Caco-2 (cell line): ENCODE measurements around the gene BMPR1B. TPM values are rescaled to one million over a fixed set of nuclear protein-coding genes. Genes with fewer than 3 reads are reported as not detected.

ENCODE experiments used
- BruUV-seq: library from RNA; stranded (reverse); fragments of 400-500 nt; replicated peaks from 2 replicates; lab custom pipeline; 2021; lab: Mats Ljungman, UMichigan
- CTCF ChIA-PET: fragments of 300-600 bp; sonication (Branson Sonifier 250); formaldehyde crosslinking; loops from one replicate; lab custom pipeline; 2022; ENCODE audit warnings: antibody characterized with exemption; lab: Charles Lee
- POLR2A ChIA-PET: fragments of 300-600 bp; sonication (Branson Sonifier 250); formaldehyde crosslinking; loops from one replicate; lab custom pipeline; 2022; ENCODE audit warnings: antibody characterized with exemption; lab: Charles Lee
- DNase-seq, 2 experiments: peaks; one replicate each; pipeline versions ENCODE4 v3.0.0 to v3.0.0-alpha.2; 2020 to 2022
- H3K27me3 ChIP-seq: replicated peaks from 2 replicates; pipeline ENCODE4 v1.6.0; 2011; ENCODE audit warnings: low read length; ENCODE audit not compliant: control insufficient read depth, insufficient read depth
- H3K36me3 ChIP-seq: 2 replicates; pipeline ENCODE4 v1.5.1; 2011; ENCODE audit warnings: low read length; ENCODE audit not compliant: control insufficient read depth, insufficient read depth
- H3K4me1 ChIP-seq: fragments of 250-450 bp; sonication (Bioruptor Pico); 2 replicates; pipeline ENCODE4 v1.5.1; 2020; ENCODE audit warnings: mild to moderate bottlenecking
- H3K4me3 ChIP-seq: 2 replicates; pipeline ENCODE4 v1.5.1; 2011; ENCODE audit warnings: low read depth, mild to moderate bottlenecking, control low read depth, low read length
- H3K9me3 ChIP-seq: fragments of 250-450 bp; sonication (Bioruptor Pico); 2 replicates; pipeline ENCODE4 v1.5.1; 2020; ENCODE audit warnings: mild to moderate bottlenecking, moderate library complexity
- H3K27ac Mint-ChIP-seq: one replicate; pipeline ENCODE4 v1.8.0; 2022; ENCODE audit warnings: mixed read lengths; ENCODE audit not compliant: unreplicated experiment
- H3K27me3 Mint-ChIP-seq: one replicate; pipeline ENCODE4 v1.8.0; 2022; ENCODE audit warnings: mixed read lengths; ENCODE audit not compliant: insufficient read depth, unreplicated experiment
- H3K36me3 Mint-ChIP-seq: one replicate; pipeline ENCODE4 v1.8.0; 2022; ENCODE audit warnings: mild to moderate bottlenecking, mixed read lengths; ENCODE audit not compliant: insufficient read depth, unreplicated experiment
- H3K4me1 Mint-ChIP-seq: one replicate; pipeline ENCODE4 v1.8.0; 2022; ENCODE audit warnings: low read depth, mixed read lengths; ENCODE audit not compliant: unreplicated experiment
- H3K4me3 Mint-ChIP-seq: one replicate; pipeline ENCODE4 v1.8.0; 2022; ENCODE audit warnings: mild to moderate bottlenecking, moderate library complexity, mixed read lengths; ENCODE audit not compliant: unreplicated experiment
- H3K9me3 Mint-ChIP-seq: one replicate; pipeline ENCODE4 v1.8.0; 2022; ENCODE audit warnings: mixed read lengths; ENCODE audit not compliant: unreplicated experiment
- intact Hi-C: fragments of 100-400 bp; cut with micrococcal nuclease; formaldehyde crosslinking; loops from one replicate; pipeline ENCODE4 v1.10.0; 2022; ENCODE audit not compliant: unreplicated experiment
- total RNA-seq: library from RNA; stranded (reverse); gene quantifications from 2 replicates; pipeline ENCODE4 v1.2.3, GENCODE V29; 2022
- TF ChIP-seq, protein P1 (sequence below), 2 experiments: fragments of 200-600 bp in 1 of 2; IDR thresholded peaks; 1 replicate in 1 of 2; 2 replicates in 1 of 2; pipeline versions ENCODE4 v1.5.1 to v1.8.0; 2011 to 2022; ENCODE audit warnings: antibody characterized with exemption in 1 of 2, control low read depth in 1 of 2, inconsistent platforms in 1 of 2, low read depth in 1 of 2, low read length in 1 of 2, mild to moderate bottlenecking in 1 of 2, moderate library complexity in 1 of 2; ENCODE audit not compliant: insufficient read depth in 1 of 2, severe bottlenecking in 1 of 2, unreplicated experiment in 1 of 2

The BMPR1B gene
- total RNA-seq, 1 experiment from 2014 or later, result 8.7 TPM

- POLR2A ChIA-PET, result interaction anchor here (0.6 kb wide), 1 partner anchor 151 kb away, joined by 5 read pairs; no protein-coding TSS in a partner anchor
- H3K4me3 ChIP-seq, result no peak overlapping the region
- intact Hi-C loops, result no loop called here
Measured at GRCh38 chr4:94934201-94934600, 176.4 kb downstream of the BMPR1B start.

GRCh38 chr4:94934864-94935263 is 177.1 kb downstream of the BMPR1B start:
- peaks cover 13% of the 10 kb centered on the region for H3K4me1 Mint-ChIP-seq
- BruUV-seq, result no TSS peak
- DNase-seq, result no peak
- H3K4me1 ChIP-seq, result peaks cover 12% of the 10 kb centered on the region; the same call in 1 of the 2 replicates
- no peaks in the 10 kb centered on the region for H3K36me3 Mint-ChIP-seq
- H3K36me3 ChIP-seq, result no peaks in the 10 kb centered on the region
- POLR2A ChIA-PET, result no interaction called here
- TF ChIP-seq, protein P1, sequence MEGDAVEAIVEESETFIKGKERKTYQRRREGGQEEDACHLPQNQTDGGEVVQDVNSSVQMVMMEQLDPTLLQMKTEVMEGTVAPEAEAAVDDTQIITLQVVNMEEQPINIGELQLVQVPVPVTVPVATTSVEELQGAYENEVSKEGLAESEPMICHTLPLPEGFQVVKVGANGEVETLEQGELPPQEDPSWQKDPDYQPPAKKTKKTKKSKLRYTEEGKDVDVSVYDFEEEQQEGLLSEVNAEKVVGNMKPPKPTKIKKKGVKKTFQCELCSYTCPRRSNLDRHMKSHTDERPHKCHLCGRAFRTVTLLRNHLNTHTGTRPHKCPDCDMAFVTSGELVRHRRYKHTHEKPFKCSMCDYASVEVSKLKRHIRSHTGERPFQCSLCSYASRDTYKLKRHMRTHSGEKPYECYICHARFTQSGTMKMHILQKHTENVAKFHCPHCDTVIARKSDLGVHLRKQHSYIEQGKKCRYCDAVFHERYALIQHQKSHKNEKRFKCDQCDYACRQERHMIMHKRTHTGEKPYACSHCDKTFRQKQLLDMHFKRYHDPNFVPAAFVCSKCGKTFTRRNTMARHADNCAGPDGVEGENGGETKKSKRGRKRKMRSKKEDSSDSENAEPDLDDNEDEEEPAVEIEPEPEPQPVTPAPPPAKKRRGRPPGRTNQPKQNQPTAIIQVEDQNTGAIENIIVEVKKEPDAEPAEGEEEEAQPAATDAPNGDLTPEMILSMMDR (IDR thresholded peaks at IDR 0.05; ENCODE audit: insufficient read depth in 1 of 2, low read depth in 1 of 2, low read length in 1 of 2, severe bottlenecking in 1 of 2, unreplicated experiment in 1 of 2), result no peak
- no peak overlapping the region for H3K4me3 Mint-ChIP-seq
- intact Hi-C loops, result no loop called here
- CTCF ChIA-PET, result no interaction called here
- no peak overlapping the region for H3K4me3 ChIP-seq
- H3K27me3 ChIP-seq, result no peaks in the 10 kb centered on the region
- no peak overlapping the region for H3K27ac Mint-ChIP-seq
- no peaks in the 10 kb centered on the region for H3K9me3 Mint-ChIP-seq
- H3K27me3 Mint-ChIP-seq, result no peaks in the 10 kb centered on the region
- no peaks in the 10 kb centered on the region for H3K9me3 ChIP-seq

More at GRCh38 chr4:94934201-94934600, 176.4 kb downstream of the BMPR1B start:
- H3K27me3 ChIP-seq, result no peaks in the 10 kb centered on the region
- no peak for DNase-seq
- H3K4me1 ChIP-seq, result peaks cover 12% of the 10 kb centered on the region; the same call in 1 of the 2 replicates
- TF ChIP-seq, protein P1 (IDR thresholded peaks at IDR 0.05; ENCODE audit: insufficient read depth in 1 of 2, low read depth in 1 of 2, low read length in 1 of 2, severe bottlenecking in 1 of 2, unreplicated experiment in 1 of 2), result no peak
- Mint-ChIP-seq H3K27me3 (no peaks in the 10 kb centered on the region), H3K36me3 (no peaks in the 10 kb centered on the region), H3K27ac (no peak overlapping the region), H3K4me3 (no peak overlapping the region), H3K4me1 (peaks cover 19% of the 10 kb centered on the region), H3K9me3 (no peaks in the 10 kb centered on the region)
- no TSS peak for BruUV-seq
- CTCF ChIA-PET, result no interaction called here
- no peaks in the 10 kb centered on the region for H3K36me3 ChIP-seq
- no peaks in the 10 kb centered on the region for H3K9me3 ChIP-seq

DNA sequence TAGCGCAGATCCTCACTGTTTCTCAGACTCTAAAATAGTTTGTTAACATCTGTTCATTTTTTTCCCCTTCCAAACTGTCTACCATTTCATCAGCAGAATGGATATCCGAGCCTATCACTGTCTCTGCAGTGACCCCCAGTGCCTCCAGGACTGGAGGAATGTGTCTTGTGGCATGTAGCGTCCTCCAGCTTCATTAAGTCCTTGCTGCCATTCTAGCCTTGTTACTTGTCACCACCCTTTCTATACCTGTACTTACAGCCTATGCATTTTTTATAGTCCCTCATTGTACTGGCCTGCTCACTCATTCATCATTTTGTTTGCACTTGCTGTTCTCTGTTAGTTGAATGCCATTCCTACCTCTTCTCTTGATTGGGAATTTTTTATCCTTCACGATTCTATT is 179.1 kb downstream of the BMPR1B start:
- no peaks in the 10 kb centered on the region for H3K27me3 Mint-ChIP-seq
- TF ChIP-seq, protein P1 (IDR thresholded peaks at IDR 0.05; ENCODE audit: insufficient read depth in 1 of 2, low read depth in 1 of 2, low read length in 1 of 2, severe bottlenecking in 1 of 2, unreplicated experiment in 1 of 2), result no peak
- intact Hi-C loops, result no loop called here
- H3K9me3 ChIP-seq, result no peaks in the 10 kb centered on the region
- no peak overlapping the region for H3K4me3 ChIP-seq
- H3K36me3 Mint-ChIP-seq, result no peaks in the 10 kb centered on the region
- H3K27ac Mint-ChIP-seq, result no peak overlapping the region
- no peaks in the 10 kb centered on the region for H3K27me3 ChIP-seq
- no peak for DNase-seq
- no TSS peak for BruUV-seq
- H3K4me1 Mint-ChIP-seq, result peaks cover 9% of the 10 kb centered on the region
- H3K36me3 ChIP-seq, result no peaks in the 10 kb centered on the region
- ChIA-PET POLR2A (no interaction called here), CTCF (no interaction called here)
- H3K9me3 Mint-ChIP-seq, result no peaks in the 10 kb centered on the region
- peaks cover 8% of the 10 kb centered on the region; the same call in 1 of the 2 replicates for H3K4me1 ChIP-seq
- no peak overlapping the region for H3K4me3 Mint-ChIP-seq
